ENCODE results near the gene GUF1.

The GUF1 gene

GRCh38 chr4:44678094-44679041 is at the start of gene GUF1:
TSS of gene GUF1 (plus strand) at chr4:44678420. CDS start at chr4:44678623, 203 bp downstream.
- peak; percentile 94 for DNase-seq (ENCODE audit: low spot score)

- peak; percentile 77 for DNase-seq (ENCODE audit: low spot score)
These were observed 48.8 kb upstream of the GUF1 start for GRCh38 chr4:44629280-44629866.

GRCh38 chr4:44632089-44632488 is 46.1 kb upstream of the GUF1 start:
- no peak for DNase-seq (ENCODE audit: low spot score)

- no peak for DNase-seq (ENCODE audit: low spot score)
These were observed 45.5 kb upstream of the GUF1 start for GRCh38 chr4:44632733-44633132.

- DNase-seq (ENCODE audit: low spot score), result peak; percentile 44
These were observed 40.1 kb upstream of the GUF1 start for GRCh38 chr4:44638091-44638490.

- DNase-seq (ENCODE audit: low spot score), result no peak
These were observed 32.1 kb upstream of the GUF1 start for GRCh38 chr4:44646151-44646550.

- peak; percentile 84 for DNase-seq (ENCODE audit: low spot score)
These were observed 26.8 kb upstream of the GUF1 start, which contains the start of gene YIPF7 for GRCh38 chr4:44651425-44651824. TSS of gene YIPF7 (minus strand) at chr4:44651625. CDS start at chr4:44650100, 1,525 bp downstream.

- DNase-seq (ENCODE audit: low spot score), result peak; percentile 29
These were observed 26.2 kb upstream of the GUF1 start for GRCh38 chr4:44652002-44652401.

- no peak for DNase-seq (ENCODE audit: low spot score)
These were observed 17.8 kb upstream of the GUF1 start for GRCh38 chr4:44660396-44660795.

GRCh38 chr4:44661940-44662622 is 16.1 kb upstream of the GUF1 start:
- no peak for DNase-seq (ENCODE audit: low spot score)

GRCh38 chr4:44662623-44663005 is 15.6 kb upstream of the GUF1 start:
- peak; percentile 25 for DNase-seq (ENCODE audit: low spot score)

- DNase-seq (ENCODE audit: low spot score), result no peak
These were observed 14.5 kb upstream of the GUF1 start for GRCh38 chr4:44663539-44664263.

- no peak for DNase-seq (ENCODE audit: low spot score)
These were observed 9.7 kb upstream of the GUF1 start for GRCh38 chr4:44668526-44668925.

- peak; percentile 92 for DNase-seq (ENCODE audit: low spot score)
These were observed 7.6 kb upstream of the GUF1 start for GRCh38 chr4:44670506-44671199.

- peak; percentile 93 for DNase-seq (ENCODE audit: low spot score)
These were observed 6.6 kb upstream of the GUF1 start for GRCh38 chr4:44671636-44672035.

- DNase-seq (ENCODE audit: low spot score), result no peak
These were observed 3.7 kb upstream of the GUF1 start for GRCh38 chr4:44674471-44674870.

GRCh38 chr4:44675366-44675765 is 2.9 kb upstream of the GUF1 start:
- no peak for DNase-seq (ENCODE audit: low spot score)

GRCh38 chr4:44679060-44679459 is 840 bp downstream of the GUF1 start:
- DNase-seq (ENCODE audit: low spot score), result no peak

- no peak for DNase-seq (ENCODE audit: low spot score)
These were observed 6.4 kb downstream of the GUF1 start for GRCh38 chr4:44684648-44685047.

- no peak for DNase-seq (ENCODE audit: low spot score)
These were observed 22.2 kb downstream of the GUF1 start for GRCh38 chr4:44700427-44700826.

- DNase-seq (ENCODE audit: low spot score), result no peak
These were observed 22.8 kb downstream of the GUF1 start for GRCh38 chr4:44701037-44701436.

All from cerebellar cortex (tissue), 1 donor.